GM19025 (cell line): ENCODE results near the gene FLNC.
A peak's percentile ranks its signal among the peaks of the same experiment; 100 is the strongest.

Experiments used
- ATAC-seq: cut with Tn5 transposase; IDR thresholded peaks from one replicate; pipeline ENCODE4 v1.9.1; 2021; ENCODE audit warnings: mild to moderate bottlenecking, low read depth, moderate library complexity; ENCODE audit not compliant: unreplicated experiment

Gene FLNC

DNA sequence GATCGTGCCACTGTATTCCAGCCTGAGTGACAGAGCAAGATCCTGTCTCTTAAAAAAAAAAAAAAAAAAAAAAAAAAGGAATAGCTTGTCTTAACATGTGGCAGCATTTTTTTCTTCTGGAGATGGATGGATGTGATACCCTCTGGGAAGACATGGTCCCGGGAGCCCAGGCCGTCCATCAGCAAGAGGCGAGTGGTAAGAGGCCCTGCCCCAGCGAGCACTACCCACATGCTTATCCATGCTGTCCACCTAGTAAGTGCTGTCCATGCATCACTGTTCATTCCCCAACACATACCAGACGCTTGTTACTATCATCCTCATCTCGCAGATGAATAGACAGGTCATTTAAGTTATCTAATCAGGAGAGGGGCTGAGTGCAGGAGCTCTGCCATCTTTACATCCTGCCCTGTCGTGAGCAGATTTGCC lies 45.3 kb downstream of the FLNC start:
- ATAC-seq: no peak

DNA sequence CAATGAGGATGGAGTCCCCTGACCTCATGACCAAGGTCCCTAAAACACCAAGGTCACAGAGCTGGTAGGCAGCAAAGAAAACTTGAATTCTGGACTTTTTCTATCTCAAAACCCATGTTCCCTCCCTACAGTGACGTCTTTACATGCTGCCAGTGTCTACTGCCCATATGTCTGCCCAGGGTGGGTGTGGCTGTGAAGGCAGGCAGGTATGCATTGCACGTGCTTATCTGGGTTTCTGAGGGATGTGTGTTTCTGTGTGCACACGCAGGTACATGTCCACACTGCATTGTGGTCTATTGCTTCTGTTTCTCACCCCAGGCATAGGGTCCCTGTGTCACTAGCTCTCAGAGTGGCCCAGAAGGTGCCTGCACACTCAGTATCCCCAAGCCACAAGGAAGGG lies 45.9 kb downstream of the FLNC start:
- ATAC-seq: no peak

DNA sequence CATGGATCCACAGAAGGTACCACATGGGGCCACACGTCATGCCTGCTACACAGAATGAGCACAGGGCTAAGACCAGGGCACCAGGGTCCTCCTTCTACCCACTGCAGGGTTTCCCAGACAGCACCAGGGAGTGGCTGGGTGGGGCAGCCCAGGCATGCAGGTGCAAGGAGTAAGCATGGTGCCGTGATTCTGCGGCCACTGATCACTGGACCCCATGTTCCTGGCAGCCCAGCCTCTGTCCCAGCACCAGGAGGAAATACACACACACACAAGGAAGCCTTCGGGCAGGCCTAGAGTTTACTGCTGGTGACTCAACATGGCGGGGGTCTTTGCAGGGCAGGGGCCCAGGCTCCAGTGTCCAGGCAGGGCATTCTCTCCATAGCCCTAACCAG lies 46.4 kb downstream of the FLNC start:
- ATAC-seq: no peak

DNA sequence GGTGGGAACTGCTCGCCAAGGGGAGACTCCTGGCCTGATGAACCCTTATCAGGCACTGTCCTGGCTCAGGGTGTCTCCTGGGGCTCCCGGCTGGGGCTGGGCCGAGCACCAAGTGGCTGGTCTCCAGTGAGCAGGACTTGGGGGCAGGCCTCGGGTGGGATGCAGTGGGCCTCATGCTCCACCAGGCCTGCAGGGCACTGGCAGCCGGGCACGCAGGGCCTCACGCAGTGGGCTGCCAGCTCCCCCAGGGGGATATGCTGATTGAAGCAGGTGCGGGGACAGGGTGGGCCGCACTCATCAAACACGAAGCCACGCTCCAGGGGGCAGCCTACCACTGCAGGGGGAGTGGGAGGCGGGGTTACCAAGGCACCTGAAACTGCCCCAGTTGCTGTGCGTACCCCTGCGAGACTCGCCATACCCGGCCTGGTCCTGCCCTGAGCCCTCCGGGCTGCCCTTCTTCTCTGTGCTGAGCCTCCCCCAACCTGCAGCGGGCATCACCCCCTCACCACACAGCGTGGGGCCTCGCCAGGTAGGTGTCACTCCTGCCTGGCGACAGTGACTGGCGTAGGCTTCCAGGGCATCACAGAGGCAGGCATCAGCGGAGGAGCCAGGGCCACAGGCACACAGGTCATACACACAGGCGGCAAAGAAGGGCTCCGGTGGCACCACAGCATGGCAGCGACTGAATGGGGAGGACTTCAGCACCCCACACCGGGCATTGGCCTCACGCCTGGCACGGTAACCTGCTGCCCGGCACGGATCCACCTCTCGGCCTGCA lies 47.0 kb downstream of the FLNC start:
- ATAC-seq: no peak

DNA sequence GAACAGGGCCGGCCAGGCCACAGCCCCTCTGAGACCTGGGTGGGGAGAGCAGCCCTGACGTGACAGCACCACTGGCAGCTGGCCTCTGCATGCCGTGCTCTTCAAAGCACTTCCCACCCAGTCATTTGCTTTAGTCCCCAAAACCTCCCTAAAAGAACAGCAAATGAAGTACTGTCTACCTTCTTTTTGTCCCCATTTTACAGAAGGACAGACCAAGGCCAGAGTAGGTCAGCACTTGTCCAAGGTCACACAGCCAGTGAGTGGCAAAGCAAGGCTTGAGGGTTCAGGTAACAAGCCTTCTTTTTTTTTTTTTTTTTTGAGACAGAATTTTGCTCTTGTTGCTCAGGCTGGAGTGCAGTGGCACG lies 47.5 kb downstream of the FLNC start:
- ATAC-seq: no peak

DNA sequence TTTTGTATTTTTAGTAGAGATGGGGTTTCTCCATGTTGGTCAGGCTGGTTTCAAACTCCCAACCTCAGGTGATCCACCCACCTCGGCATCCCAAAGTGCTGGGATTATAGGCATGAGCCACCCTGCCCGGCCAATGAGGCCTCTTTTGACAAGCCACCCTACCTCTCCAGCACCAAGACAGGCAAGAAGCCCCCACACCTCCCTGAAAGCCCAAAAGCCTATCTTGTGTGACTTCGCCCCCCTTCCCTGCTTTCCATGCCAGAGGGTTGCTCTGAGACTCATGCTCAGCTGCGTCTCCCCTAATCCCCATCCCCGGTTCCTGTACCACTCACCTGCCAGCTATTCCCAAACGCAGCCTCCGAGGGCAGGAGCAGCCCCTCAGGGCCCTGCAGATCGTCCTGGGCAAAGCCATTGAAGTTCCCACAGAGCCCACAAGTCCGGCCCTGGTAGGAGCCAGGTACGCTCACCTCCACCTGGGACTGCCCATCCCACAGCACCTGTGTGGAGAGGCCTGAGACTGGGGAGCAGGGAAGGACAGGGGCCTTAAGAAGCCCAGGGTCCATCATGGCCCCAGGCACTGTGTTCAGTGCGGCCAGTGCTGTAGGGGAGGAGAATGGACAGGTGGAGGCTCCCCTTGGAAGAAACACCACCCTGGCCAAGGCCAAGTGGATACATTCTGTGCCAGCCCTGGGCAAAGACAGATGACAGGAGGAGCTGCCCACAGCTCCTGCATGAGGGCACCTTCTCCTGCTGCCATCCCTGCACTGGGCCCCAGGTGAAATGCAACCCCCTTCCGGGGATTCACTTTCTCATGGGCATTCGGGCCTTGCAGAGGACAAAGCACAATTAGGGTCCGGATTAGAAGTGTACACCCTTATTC lies 48.3 kb downstream of the FLNC start:
- no peak for ATAC-seq

DNA sequence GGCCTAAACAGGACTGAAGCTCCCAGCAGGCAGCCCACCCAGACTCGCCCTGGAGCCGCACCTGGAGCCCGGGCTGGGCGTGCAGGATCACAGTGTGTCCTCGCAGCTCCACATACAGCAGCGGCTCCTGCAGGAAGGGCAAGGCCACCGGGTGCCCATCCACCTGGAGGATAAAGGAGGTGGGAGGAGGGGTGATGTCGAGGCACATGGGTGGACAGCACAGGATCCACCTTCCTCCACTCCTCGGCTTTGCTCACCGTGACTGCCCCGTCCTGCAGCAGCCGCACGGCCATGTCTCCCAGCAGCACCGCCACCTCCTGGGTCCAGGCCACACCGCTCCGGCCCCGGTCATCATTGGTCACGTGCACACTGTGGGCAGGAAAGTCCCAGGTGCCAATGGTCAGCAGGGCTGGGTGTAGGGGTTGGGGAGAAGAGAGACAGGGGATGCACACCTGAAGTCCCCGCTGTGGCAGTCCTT lies 49.3 kb downstream of the FLNC start:
- ATAC-seq: no peak

DNA sequence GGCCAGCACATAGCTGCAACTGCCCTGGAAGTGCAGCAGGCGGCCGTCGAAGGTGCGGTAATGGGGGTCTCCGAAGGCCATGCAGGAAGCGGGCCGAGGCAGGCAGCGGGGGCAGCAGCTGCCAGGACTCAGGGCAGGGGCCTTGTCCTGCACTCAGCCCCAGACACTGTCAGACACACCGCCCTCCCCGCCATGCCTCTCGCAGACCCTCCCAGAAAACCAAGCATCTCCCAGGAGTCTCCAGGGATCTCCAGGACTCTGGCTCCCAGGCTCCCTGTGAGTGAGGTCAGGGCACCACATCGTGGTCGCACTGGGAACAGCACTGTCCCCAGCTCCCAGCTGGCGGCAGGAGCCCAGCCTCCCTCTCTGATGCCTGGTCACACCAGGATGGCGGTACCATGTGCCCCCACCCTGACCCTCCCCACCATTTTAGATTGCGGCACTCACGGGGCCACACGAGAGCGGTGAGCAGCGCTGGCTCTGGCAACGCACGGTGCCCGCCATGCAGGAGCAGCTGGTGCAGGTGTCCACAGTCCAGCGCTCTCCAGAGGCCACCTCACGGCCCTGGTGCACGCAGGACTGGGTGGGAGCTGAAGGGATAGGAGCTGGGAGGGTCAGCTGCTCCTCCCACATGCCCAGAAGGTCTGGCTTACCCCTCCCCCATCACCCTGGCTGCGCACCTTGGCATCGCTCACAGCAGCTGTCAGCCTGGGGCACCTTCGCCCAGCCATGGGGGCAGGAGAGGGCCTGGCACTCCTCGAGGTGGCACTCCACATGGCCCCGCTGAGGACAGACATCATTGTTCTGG lies 49.9 kb downstream of the FLNC start:
- ATAC-seq: no peak

DNA sequence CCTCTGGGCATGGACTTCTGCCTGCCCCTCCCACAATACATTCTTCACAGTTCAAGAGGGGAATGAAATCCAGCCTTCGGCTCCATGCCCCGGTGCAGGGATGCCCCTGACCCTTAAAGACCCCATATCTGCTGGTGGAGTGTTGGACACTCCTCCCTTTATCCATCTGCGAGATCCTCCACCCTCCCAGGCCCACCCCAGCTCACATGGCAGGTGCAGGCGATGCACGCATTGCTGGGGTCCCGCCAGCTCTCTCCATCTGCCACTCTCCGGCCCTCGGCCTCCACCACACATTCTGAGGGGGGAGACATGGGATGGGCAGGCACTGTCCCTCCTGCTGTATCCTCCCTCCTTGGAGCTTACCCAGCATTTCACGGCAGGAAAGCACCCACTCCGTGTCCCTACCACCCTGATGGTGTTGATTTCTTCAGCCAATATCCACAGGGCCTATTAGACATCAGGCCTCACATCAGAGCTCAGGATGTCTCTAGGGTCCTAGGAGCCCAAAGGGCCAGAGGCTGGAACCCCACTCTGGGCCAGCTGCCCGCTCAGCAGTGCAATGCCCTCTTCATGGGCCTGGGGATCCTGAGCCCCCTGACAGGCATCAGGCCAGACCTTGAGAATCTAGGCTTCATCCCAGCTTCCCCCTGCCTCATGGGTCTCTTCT lies 50.7 kb downstream of the FLNC start:
- no peak for ATAC-seq

DNA sequence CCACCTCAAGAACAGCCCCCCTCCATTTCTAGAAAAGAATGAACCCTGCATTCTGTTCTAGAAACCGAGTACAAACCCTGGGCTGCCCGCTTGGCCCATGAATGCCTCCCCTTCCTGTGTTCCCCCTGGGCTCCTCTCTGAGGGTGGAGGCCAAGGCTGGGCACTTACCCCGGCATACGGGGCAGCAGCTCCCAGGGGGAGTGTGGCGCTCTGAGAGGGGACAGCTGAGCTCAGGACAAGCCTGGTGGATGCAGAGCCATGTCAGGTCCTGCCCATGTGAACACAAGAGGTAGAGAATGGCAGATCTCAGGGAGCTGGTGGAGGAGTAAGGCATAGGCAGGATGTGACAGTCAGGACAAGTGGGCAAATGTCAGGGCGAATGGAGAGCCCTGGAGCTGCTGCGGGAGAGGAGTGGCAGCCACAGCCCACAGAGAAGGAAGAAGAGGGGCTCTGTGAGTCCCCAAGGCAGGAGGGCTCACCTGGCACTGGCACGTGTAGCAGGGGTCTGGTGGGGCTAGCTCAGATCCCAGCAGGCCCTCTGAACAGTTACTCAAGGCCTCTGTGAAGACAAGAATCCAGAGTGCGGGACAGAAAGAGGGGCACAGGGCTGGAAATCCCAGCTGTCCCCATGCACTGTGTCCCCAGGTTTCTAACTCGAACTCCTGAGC lies 51.4 kb downstream of the FLNC start:
- no peak for ATAC-seq

DNA sequence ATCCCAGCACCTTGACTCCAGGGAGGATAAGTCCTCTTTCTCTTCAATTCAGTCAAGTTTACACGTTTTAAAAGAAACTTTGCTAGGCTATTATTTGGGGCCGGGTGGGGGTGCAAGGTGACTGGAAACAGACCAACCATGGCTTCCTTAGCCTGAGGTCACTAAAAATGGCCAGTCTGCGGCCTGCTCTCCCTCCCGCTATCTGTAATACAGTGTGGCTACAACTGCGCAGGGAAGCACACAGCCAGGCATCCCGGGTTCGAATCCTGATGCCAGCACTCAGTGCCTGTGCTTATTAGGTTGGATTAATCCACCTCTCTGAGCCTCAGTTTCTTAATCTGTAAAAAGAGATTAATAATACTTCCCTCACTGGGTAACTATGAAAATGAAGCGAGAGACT lies 51.9 kb downstream of the FLNC start:
- no peak for ATAC-seq

DNA sequence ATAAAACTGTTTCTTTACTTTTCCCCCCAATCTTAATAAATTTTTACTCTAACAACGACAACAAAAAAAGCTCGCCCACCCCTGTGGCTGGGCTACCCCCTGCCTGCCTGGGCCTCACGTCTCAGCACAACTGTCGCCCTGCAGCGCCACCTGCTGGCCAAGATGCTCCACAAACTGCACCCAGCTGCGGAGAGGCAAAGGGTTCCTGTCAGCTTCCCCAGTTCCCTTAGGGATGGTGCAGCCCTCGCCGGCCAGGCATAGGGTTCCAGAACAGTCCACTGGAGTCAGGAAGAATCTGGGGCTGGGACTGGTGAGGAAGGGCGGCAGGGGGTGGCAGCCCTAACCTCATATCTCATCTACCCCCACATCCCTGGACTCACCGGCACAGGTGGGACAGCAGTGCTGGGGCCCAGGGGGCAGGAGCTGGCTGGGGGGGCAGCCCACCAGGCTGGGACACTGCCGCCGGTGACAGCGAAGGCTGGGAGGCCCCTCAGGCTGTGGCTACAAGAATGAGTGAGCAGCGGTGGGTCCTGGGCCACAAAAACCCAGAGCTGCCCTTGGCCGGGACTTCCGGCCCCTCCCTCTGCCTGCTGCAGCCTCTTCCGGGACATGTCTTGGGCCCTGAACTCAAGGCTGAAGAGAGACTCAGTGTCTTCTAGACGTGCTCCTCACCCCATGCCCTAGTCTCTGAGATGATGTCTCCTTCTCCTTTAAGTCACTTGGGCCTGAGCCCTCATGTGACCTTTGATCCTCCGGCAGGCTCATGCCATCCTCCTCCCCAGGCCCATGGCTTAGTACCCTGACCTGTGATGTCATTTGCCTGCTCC lies 53.6 kb downstream of the FLNC start:
- peak; percentile 76 for ATAC-seq

DNA sequence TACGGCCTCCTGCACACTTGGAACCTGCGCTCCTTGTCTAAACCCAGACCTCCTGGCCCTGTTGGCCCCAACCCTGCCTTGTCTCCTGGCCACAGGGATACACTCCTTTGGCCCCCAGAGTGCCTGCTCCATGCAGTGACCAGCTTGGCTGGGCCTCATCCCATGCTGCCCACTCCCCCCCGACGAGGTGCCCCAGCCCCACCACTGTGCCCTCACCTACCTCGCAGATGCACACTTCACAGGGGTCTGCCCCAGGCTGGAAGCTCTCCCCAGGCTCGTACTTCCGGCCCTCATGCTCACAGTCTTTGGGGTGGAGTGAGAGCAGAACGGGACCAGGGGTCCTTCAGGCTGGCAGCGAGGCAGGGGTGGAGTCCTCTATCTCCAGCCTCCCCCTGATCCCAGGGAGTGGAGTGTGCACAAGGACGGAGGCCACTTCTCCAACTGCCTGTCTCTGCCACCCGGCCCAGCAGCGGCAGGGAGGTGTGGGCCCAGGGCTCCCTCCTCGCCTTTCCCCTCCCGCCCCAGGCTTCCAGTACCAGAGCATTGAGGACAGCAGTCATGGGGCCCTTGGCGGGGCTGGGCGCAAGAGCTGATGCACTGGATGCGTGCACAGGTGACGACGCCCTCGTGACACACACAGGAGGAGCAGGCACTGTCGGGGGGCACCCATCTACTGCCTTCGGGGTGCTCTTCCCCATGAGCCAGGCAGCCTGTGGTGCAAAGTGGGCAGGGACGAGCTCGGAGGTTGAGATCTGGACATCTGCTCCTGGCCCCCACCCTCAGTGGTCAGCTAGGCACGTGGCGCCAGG lies 54.6 kb downstream of the FLNC start:
- ATAC-seq: no peak

DNA sequence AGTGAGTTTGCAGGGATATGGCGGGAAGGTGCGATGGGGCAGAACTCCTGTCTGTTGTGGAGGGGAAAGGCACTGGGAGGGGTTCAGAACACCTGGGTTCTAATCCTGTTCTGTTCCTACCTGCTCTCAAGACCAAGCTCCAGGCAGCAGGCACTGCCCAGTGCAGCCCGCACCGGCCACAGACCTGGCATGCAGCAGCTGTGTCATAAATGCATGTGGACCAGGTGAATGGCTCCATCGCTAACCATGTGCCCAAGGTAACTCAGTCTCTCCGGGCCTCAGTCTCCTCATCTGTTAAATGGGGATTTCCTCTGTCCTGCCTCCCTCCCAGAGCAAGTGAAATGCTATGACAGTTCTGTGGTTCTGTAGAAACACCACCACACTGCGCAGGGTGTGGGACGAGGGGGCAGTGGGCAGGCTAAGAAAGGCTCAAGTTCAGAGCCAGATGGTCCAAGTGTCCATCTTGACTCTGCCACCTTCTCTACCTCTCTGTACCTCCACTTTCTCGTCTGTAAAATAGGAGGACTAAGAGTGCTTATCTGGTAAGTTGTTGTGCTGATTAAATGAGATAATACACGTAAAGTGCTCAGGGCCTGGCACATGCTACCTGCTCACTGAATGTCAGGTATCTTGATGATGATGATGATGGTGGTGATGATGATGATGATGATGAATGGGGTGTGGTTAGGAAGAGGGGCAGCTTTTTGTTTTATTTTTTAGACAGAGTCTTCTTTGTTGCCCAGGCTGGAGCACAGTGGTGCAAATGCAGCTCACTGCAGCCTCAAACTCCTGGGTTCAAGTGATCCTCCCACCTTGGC lies 55.4 kb downstream of the FLNC start:
- ATAC-seq: no peak

DNA sequence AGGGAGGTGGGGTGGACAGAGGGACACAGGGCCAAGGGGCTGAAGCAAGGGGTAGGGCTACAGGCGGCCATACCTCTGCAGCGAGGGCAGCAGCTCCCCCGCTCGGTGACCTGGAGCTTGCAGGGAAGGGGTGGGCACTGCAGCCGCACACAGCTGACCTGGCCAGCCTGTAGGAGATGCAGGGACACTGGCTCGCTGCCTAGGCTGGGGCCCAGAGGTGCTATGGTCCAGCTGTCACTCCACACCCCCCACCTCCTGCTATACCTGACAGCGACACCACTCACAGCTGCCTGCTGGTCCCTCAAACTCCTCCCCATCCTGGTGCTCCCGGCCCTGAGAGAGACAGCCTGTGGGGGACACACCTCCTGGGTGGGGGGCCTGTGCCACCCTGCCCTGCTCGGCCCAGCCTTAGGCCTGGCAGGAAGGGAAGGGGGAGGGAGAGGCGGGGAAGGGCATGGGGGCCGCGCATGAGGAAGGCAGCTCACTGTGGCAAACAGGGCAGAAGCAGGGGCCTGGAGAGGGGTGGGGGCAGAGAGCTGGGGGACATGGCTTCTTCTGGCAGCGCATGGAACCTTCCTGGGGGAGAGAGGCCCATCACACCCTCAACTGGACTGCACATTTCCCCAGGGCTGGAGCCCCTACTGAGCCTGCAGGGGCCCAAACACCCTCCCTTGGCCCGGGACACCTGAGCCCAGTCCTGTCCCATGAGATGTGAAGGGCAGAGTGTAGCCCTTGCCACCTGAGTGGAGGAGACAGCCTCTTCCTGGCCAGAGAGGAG lies 56.4 kb downstream of the FLNC start:
- ATAC-seq: no peak

DNA sequence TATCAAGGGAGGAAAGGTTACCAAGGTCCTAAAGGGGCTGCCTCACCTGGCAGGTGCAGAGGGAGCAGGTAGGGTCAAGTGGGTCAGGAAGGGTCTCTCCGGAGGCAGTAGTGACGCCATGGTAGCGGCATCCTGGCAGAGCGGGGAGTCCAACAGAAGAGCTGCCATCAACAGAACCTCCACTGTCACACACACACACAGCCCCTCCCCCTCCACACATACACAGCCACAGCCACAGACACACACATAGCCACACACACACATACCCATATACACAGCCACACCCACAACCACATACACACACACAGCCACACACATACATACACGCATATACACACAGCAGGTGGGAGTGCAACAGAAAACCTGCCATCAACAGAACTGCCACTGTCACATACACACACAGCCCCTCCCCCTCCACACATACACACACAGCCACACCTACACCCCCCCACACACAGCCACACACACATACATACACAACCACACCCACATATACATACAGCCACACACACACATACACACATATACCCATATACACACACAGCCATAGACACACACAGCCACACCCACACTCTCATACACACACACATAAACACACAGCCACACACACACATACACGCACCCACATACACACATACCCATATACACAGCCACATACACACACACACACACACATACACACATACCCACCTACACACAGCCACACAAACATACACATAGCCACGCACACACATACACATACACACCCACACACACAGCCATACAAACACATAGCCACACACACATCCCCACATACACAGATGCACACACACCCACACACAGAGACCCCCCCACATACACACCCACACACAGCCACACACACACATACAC lies 57.2 kb downstream of the FLNC start:
- no peak for ATAC-seq
